Right kidney (tissue), 1 donor: Measurements from ENCODE around the gene LTK.

ENCODE experiments used
- DNase-seq: peaks from one replicate; pipeline ENCODE4 v3.0.0-alpha.2; 2016

LTK gene

GRCh38 chr15:41495736-41496599, 17.7 kb downstream of the LTK start:
- peak; percentile 73 for DNase-seq

- DNase-seq: peak; percentile 77
Observed at GRCh38 chr15:41494922-41495735, 18.5 kb downstream of the LTK start.

GRCh38 chr15:41494190-41494921, 19.3 kb downstream of the LTK start:
- peak; percentile 69 for DNase-seq

GRCh38 chr15:41493902-41494189, 19.8 kb downstream of the LTK start:
- no peak for DNase-seq

- peak; percentile 89 for DNase-seq
Observed at GRCh38 chr15:41493205-41493901, 20.3 kb downstream of the LTK start, which contains the start of gene ITPKA. Gene ITPKA, plus strand, starts transcription at chr15:41493874. Its CDS starts 54 bp downstream, at chr15:41493928.

- DNase-seq: no peak
Observed at GRCh38 chr15:41492597-41493204, 20.9 kb downstream of the LTK start.

- no peak for DNase-seq
Observed at GRCh38 chr15:41491889-41492288, 21.7 kb downstream of the LTK start.

GRCh38 chr15:41490355-41490754, 23.3 kb downstream of the LTK start:
- no peak for DNase-seq

- DNase-seq: no peak
Observed at GRCh38 chr15:41489641-41490040, 24.0 kb downstream of the LTK start.

- no peak for DNase-seq
Observed at GRCh38 chr15:41487802-41488201, 25.8 kb downstream of the LTK start.

- DNase-seq: no peak
Observed at GRCh38 chr15:41487381-41487780, 26.2 kb downstream of the LTK start.

GRCh38 chr15:41486286-41486685, 27.3 kb downstream of the LTK start:
- DNase-seq: no peak

- no peak for DNase-seq
Observed at GRCh38 chr15:41484937-41485625, 28.5 kb downstream of the LTK start.

- DNase-seq: no peak
Observed at GRCh38 chr15:41483519-41483918, 30.1 kb downstream of the LTK start.

GRCh38 chr15:41483115-41483514, 30.5 kb downstream of the LTK start:
- DNase-seq: no peak

- no peak for DNase-seq
Observed at GRCh38 chr15:41482110-41482877, 31.3 kb downstream of the LTK start.

- no peak for DNase-seq
Observed at GRCh38 chr15:41480396-41481140, 33.1 kb downstream of the LTK start.

GRCh38 chr15:41476416-41477048, 37.1 kb downstream of the LTK start:
- no peak for DNase-seq

GRCh38 chr15:41474941-41475340, 38.7 kb downstream of the LTK start:
- no peak for DNase-seq
